WI38 (cell line): ENCODE results near the gene BEND2.

Source experiments
- H3K4me3 ChIP-seq: 2 replicates; pipeline ENCODE4 v1.5.1; 2011; ENCODE audit warnings: low read depth, mild to moderate bottlenecking, control low read depth, low read length
- CTCF ChIP-seq: IDR thresholded peaks from 2 replicates; pipeline ENCODE4 v1.5.1; 2012; ENCODE audit warnings: low read depth, mild to moderate bottlenecking, control low read depth, low read length

BEND2 gene

GRCh38 chrX:18203631-18204030 lies 17.1 kb downstream of the BEND2 start:
- H3K4me3 ChIP-seq: no peak overlapping the region
- no peak for TF ChIP-seq CTCF

GRCh38 chrX:18194688-18195087 lies 26.0 kb downstream of the BEND2 start:
- H3K4me3 ChIP-seq: no peak overlapping the region
- TF ChIP-seq CTCF: no peak

- no peak overlapping the region for H3K4me3 ChIP-seq
- no peak for TF ChIP-seq CTCF
Measured at GRCh38 chrX:18179446-18179845, 41.2 kb downstream of the BEND2 start.

GRCh38 chrX:18174971-18175370 lies 45.7 kb downstream of the BEND2 start:
- no peak for TF ChIP-seq CTCF

GRCh38 chrX:18174209-18174608 lies 46.5 kb downstream of the BEND2 start:
- no peak overlapping the region for H3K4me3 ChIP-seq
- no peak for TF ChIP-seq CTCF

More at GRCh38 chrX:18174971-18175370, 45.7 kb downstream of the BEND2 start:
- no peak overlapping the region for H3K4me3 ChIP-seq

- no peak overlapping the region for H3K4me3 ChIP-seq
- TF ChIP-seq CTCF: no peak
Measured at GRCh38 chrX:18173494-18174180, 47.0 kb downstream of the BEND2 start.

GRCh38 chrX:18172970-18173369 lies 47.7 kb downstream of the BEND2 start:
- no peak for TF ChIP-seq CTCF
- no peak overlapping the region for H3K4me3 ChIP-seq
